HEK293T (cell line): ENCODE data around the gene APOO.

ENCODE experiments used
- CTCF ChIA-PET: fragments of 350-600 bp; formaldehyde crosslinking; extraction: SDS; loops from one replicate; lab custom pipeline; 2021; ENCODE audit warnings: antibody characterized with exemption, inconsistent platforms; lab: Yijun Ruan, JAX
- POLR2A ChIA-PET: fragments of 350-600 bp; formaldehyde crosslinking; extraction: SDS; loops from one replicate; lab custom pipeline; 2020; ENCODE audit warnings: antibody characterized with exemption, inconsistent platforms; lab: Yijun Ruan, JAX
- DNase-seq: peaks from one replicate; pipeline ENCODE4 v3.0.0; 2012; ENCODE audit warnings: mixed read lengths; ENCODE audit errors: extremely low spot score
- ARNT ChIP-seq: fragments of 450-650 bp; IDR thresholded peaks from 2 replicates; pipeline ENCODE4 v1.6.1; 2017; ENCODE audit warnings: mild to moderate bottlenecking
- BHLHE40 ChIP-seq: fragments of 450-650 bp; IDR thresholded peaks from 2 replicates; pipeline ENCODE4 v1.6.1; 2016; ENCODE audit warnings: mild to moderate bottlenecking, moderate library complexity, borderline replicate concordance
- CTBP1 ChIP-seq: fragments of 450-650 bp; IDR thresholded peaks from 2 replicates; pipeline ENCODE4 v1.6.1; 2016; ENCODE audit warnings: borderline replicate concordance
- ELF4 ChIP-seq: fragments of 450-650 bp; IDR thresholded peaks from 2 replicates; pipeline ENCODE4 v1.6.1; 2017; ENCODE audit warnings: antibody characterized with exemption
- FOXA1 ChIP-seq: fragments of 450-650 bp; IDR thresholded peaks from 2 replicates; pipeline ENCODE4 v1.6.1; 2016; ENCODE audit warnings: mild to moderate bottlenecking
- FOXK2 ChIP-seq: fragments of 450-650 bp; IDR thresholded peaks from 2 replicates; pipeline ENCODE4 v1.6.1; 2016; ENCODE audit warnings: mild to moderate bottlenecking
- FOXM1 ChIP-seq: fragments of 450-650 bp; IDR thresholded peaks from 2 replicates; pipeline ENCODE4 v1.6.1; 2017; ENCODE audit warnings: mild to moderate bottlenecking, borderline replicate concordance
- HDGF ChIP-seq: fragments of 450-650 bp; IDR thresholded peaks from 2 replicates; pipeline ENCODE4 v1.6.1; 2017; ENCODE audit warnings: antibody characterized with exemption, borderline replicate concordance
- L3MBTL2 ChIP-seq: fragments of 450-650 bp; conservative IDR thresholded peaks from 2 replicates; pipeline ENCODE4 v1.6.1; 2016; ENCODE audit warnings: mild to moderate bottlenecking
- LEF1 ChIP-seq: fragments of 450-650 bp; IDR thresholded peaks from 2 replicates; pipeline ENCODE4 v1.6.1; 2017; ENCODE audit warnings: mild to moderate bottlenecking, borderline replicate concordance
- NFRKB ChIP-seq: fragments of 450-650 bp; IDR thresholded peaks from 2 replicates; pipeline ENCODE4 v1.6.1; 2016; ENCODE audit warnings: mild to moderate bottlenecking, moderate library complexity
- SP1 ChIP-seq: fragments of 450-650 bp; IDR thresholded peaks from 2 replicates; pipeline ENCODE4 v1.6.1; 2017
- SUZ12 ChIP-seq: fragments of 450-650 bp; IDR thresholded peaks from 2 replicates; pipeline ENCODE4 v1.6.1; 2016; ENCODE audit warnings: mild to moderate bottlenecking
- TARDBP ChIP-seq: fragments of 450-650 bp; IDR thresholded peaks from 2 replicates; pipeline ENCODE4 v1.6.1; 2016
- ZNF384 ChIP-seq: fragments of 450-650 bp; IDR thresholded peaks from 2 replicates; pipeline ENCODE4 v1.6.1; 2016
- TF ChIP-seq, protein P1 (sequence below): fragments of 450-650 bp; IDR thresholded peaks from 2 replicates; pipeline ENCODE4 v1.6.1; 2016

APOO gene

DNA sequence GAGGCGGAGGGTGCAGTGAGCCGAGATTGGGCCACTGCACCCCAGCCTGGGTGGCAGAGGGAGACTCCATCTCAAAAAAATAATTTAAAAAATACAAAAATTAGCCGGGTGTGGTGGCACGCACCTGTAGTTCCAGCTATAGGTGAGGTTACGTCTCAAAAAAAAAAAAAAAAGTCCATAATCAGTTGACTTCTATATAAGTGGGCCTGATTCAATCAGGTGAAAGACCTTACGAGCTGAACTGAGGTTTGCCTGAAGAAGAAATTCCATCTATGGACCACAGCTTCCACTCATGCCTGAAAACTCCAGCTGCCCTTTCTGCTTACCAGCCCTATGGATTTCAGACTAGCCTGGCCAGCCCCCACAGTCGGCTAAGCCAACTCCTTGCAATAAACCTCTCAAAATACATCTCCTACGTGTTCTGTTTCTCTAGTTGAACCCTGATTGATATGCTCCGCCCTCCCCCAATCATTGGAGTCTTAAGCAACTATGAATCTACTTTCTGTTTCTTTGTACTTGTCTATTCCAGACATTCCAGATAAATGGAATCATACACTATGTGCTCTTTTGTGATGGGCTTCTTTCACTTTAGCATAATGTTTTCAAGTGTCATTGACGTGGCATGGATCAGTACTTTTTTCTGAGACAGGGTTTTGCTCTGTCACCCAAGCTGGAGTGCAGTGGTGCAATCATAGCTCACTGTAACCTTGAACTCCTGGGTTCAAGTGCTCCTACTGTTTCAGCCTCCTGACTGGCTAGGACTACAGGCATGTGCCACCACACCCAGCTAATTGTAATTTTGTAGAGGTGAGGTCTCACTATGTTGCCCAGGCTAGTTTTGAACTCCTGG is 88.1 kb downstream of the APOO start:
- DNase-seq = no peak
- TF ChIP-seq SP1 = no peak
- TF ChIP-seq L3MBTL2 = no peak
- TF ChIP-seq NFRKB = no peak
- no peak for TF ChIP-seq CTBP1
- no peak for TF ChIP-seq ZNF384
- TF ChIP-seq LEF1 = no peak
- no peak for TF ChIP-seq HDGF
- TF ChIP-seq SUZ12 = no peak
- TF ChIP-seq FOXA1 = no peak
- ChIA-PET CTCF (interaction anchor here (1.2 kb wide), 1 partner anchor 12 kb away, joined by 4 read pairs; no protein-coding TSS in a partner anchor), POLR2A (interaction anchor here (0.6 kb wide), 1 partner anchor 37 kb away, joined by 3 read pairs; the partner anchor contains the start of gene SAT1)

DNA sequence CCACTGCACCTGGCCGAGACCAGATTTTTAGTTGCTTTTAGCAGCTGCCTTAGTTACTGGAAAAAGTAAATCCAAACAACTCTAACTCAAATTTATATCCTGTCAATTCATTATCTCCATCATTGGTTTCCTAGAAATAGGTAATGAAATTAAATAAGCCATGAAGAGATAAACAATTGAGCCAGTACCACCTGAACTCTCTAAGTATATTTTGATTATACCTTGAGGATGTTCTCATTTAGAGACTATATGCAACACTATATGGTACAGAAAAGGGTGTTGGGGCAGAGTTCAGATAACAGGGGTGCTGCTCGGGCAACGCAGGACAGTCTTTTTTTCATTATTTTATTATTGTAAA is 89.8 kb downstream of the APOO start:
- DNase-seq = no peak
- TF ChIP-seq ZNF384 (no peak), BHLHE40 (no peak), SUZ12 (no peak), FOXM1 (no peak), L3MBTL2 (no peak), FOXK2 (no peak), NFRKB (no peak), SP1 (no peak), TARDBP (no peak), LEF1 (no peak), ARNT (no peak), HDGF (no peak), ELF4 (no peak), CTBP1 (no peak), FOXA1 (no peak)
- TF ChIP-seq, protein P1, sequence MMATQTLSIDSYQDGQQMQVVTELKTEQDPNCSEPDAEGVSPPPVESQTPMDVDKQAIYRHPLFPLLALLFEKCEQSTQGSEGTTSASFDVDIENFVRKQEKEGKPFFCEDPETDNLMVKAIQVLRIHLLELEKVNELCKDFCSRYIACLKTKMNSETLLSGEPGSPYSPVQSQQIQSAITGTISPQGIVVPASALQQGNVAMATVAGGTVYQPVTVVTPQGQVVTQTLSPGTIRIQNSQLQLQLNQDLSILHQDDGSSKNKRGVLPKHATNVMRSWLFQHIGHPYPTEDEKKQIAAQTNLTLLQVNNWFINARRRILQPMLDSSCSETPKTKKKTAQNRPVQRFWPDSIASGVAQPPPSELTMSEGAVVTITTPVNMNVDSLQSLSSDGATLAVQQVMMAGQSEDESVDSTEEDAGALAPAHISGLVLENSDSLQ = no peak
- ChIA-PET CTCF (no interaction called here), POLR2A (no interaction called here)

DNA sequence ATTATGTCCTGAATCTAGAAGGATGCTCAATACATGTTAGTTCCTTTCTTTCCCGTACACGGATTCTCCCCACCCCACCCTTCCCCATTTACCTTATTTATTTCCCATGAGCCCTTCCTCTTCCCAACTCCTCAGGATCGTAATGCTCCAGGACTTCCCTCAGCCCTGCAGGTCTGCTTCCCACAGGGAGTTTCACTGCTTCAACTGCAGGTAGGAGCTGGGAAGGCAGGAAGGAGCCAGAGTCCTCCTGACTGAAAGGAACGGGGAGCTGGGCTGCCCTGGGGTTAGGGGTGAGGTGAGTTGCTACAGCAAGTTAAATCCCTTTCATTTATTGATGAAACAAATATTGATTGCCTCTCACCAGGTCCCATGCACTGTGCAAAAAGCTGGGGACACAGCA is 91.6 kb downstream of the APOO start:
- ChIA-PET CTCF (interaction anchor here (0.8 to 2.0 kb wide), 2 partner anchors 9 to 86 kb away, joined by 4 to 5 read pairs; no protein-coding TSS in a partner anchor), POLR2A (interaction anchor here (0.8 kb wide), 1 partner anchor 33 kb away, joined by 4 read pairs; the partner anchor contains the start of gene SAT1)
- DNase-seq = no peak
- no peak for TF ChIP-seq ELF4
- no peak for TF ChIP-seq LEF1
- TF ChIP-seq FOXA1 = no peak
- no peak for TF ChIP-seq HDGF
- TF ChIP-seq, protein P1 = no peak
- TF ChIP-seq ZNF384 = no peak
- no peak for TF ChIP-seq SUZ12
- TF ChIP-seq TARDBP = no peak
- no peak for TF ChIP-seq SP1
- TF ChIP-seq L3MBTL2 = no peak

DNA sequence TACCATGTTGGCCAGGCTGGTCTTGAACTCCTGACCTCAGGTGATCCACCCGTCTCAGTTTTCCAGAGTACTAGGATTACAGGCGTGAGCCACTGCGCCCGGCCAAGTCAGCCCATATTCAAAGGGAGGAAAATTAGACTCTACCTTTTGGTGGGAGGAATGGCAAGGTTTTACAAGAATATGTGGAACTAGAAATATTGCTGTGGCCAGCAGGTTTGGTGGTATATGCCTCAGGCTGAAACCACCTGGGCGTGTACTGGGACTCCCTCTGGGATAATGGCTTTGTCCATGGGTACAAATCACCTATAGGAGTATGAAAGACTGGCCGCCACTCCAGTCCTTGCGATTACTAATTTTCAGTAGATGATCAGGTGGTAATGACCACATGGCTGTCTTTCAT is 92.4 kb downstream of the APOO start:
- POLR2A ChIA-PET = interaction anchor here (1.4 kb wide), 1 partner anchor 9 kb away, joined by 3 read pairs; no protein-coding TSS in a partner anchor

DNA sequence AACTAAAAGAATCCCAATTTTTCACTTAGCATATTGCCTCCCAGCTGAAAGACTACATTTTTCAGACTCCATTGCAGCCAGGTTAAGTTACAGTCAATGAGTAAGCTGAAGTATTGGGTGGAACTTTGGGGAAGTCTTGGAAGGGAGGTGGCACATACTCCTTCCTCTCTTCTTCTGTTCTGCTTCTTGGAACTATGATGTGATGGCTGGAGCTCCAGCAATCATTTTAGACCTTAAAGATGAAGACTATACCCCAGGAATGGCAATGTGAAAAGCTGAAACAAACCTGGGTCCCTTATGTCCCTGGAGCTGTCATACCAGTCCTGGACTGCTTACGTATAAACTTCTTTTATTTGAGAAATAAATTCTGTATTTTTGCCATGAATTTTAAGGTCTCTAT is 93.9 kb downstream of the APOO start:
- no peak for TF ChIP-seq BHLHE40
- no peak for TF ChIP-seq CTBP1
- no peak for TF ChIP-seq ZNF384
- no peak for TF ChIP-seq TARDBP
- TF ChIP-seq ARNT = no peak
- TF ChIP-seq FOXM1 = no peak
- no peak for TF ChIP-seq NFRKB
- ChIA-PET POLR2A (interaction anchor here (1.1 to 1.4 kb wide), 2 partner anchors 11 to 31 kb away, joined by 3 to 7 read pairs; partner anchors contain the start of gene SAT1), CTCF (interaction anchor here (1.9 kb wide), 1 partner anchor 88 kb away, joined by 7 read pairs; no protein-coding TSS in a partner anchor)
- DNase-seq = no peak

More for the DNA sequence above, 92.4 kb downstream of the APOO start:
- DNase-seq = no peak
- no peak for TF ChIP-seq FOXA1
- no peak for TF ChIP-seq L3MBTL2
- TF ChIP-seq, protein P1 = no peak
- no peak for TF ChIP-seq LEF1
- TF ChIP-seq FOXM1 = no peak
- no peak for TF ChIP-seq SUZ12
- TF ChIP-seq BHLHE40 = no peak
- TF ChIP-seq CTBP1 = no peak
- TF ChIP-seq FOXK2 = no peak
- CTCF ChIA-PET = no interaction called here

DNA sequence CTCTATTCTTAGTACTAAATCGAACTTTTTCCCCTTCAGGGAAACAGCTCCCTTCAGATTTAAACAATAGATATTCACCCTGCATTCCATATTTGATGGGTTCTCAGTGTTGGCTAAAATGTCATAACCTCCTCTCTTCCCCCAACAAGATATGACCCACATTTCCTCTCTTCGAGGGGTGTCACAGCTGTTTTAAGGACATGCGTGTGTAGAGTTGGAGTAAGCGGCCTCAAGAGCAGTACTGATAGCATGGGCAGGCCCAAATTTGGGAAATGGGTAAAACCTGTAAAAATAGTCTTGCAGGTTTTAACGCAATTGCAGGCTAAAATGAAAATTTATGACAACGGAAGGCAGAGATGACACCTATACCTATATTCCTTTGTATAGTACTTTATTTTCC is 96.1 kb downstream of the APOO start:
- CTCF ChIA-PET = no interaction called here
- POLR2A ChIA-PET = no interaction called here
- DNase-seq = no peak
- TF ChIP-seq HDGF (no peak), ARNT (no peak), BHLHE40 (no peak), ELF4 (no peak), FOXA1 (no peak), CTBP1 (no peak), TARDBP (no peak), FOXK2 (no peak), SP1 (no peak), NFRKB (no peak), ZNF384 (no peak), L3MBTL2 (no peak), FOXM1 (no peak), SUZ12 (no peak), LEF1 (no peak)
- TF ChIP-seq, protein P1 = no peak
